Measurements from ENCODE around the gene DEUP1. TPM values are rescaled to one million over a fixed set of nuclear protein-coding genes. Genes with fewer than 3 reads are reported as not detected.
"Not testable (repeated sequence)": the region's sequence is repeated elsewhere in the genome, so short reads cannot be mapped to it uniquely, and the experiment has no call there.

Gene DEUP1, protein sequence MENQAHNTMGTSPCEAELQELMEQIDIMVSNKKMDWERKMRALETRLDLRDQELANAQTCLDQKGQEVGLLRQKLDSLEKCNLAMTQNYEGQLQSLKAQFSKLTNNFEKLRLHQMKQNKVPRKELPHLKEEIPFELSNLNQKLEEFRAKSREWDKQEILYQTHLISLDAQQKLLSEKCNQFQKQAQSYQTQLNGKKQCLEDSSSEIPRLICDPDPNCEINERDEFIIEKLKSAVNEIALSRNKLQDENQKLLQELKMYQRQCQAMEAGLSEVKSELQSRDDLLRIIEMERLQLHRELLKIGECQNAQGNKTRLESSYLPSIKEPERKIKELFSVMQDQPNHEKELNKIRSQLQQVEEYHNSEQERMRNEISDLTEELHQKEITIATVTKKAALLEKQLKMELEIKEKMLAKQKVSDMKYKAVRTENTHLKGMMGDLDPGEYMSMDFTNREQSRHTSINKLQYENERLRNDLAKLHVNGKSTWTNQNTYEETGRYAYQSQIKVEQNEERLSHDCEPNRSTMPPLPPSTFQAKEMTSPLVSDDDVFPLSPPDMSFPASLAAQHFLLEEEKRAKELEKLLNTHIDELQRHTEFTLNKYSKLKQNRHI
- not detected for polyA plus RNA-seq (ENCODE audit: insufficient read length)

DNA sequence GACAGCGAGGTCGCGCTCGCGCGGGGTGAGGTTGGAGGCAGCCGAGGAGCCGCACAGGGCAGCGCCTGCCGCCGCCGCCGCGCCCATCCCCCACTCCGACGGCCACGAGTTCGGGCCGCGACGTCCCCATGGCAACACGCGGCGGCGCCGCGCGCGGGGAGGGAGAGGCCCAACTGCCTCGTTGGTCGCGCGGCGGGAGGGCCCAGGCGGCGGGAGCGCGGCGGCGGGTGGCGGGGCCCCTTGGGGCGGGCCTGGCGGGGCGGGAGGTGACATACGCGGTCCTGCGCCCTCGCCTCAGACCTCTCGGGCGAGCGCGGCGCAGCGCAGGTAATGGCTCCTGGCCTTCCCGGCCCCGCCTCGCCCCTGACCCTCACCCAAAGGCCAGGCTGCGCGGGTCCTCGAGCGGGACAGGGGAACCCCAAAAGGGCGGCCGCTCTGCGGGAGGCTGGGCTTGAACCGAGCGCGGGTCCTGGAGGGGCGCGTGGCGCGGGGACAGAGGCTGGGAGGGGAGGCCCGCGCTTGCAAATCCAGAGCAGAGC is at the start of gene DEUP1:
DEUP1 (plus strand) TSS at position 297 of the 539 bp plus-strand sequence. CDS start 1,518 bp downstream, outside the sequence.
- no peak for DNase-seq (ENCODE audit: low read depth)

DNA sequence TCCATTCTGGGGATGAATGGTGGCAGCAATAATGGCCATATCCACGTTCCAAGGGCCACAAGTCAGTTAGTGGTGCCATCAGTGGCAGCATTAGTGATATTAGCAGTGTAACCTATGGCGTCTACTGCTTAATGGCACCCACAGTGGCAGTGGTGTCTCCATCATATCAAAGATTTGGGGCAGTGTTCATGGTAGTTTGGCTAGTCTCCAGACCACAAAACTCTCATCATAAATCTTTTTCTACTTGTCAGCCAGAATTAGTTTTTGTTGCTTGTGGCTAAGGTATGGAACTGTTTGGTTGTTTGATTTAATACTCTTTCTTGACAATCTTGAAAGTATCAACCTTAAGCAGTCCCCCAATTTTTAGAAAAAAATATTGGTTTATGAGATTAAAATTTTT is 45.1 kb upstream of the DEUP1 start:
- no peak for DNase-seq (ENCODE audit: low read depth)

DNA sequence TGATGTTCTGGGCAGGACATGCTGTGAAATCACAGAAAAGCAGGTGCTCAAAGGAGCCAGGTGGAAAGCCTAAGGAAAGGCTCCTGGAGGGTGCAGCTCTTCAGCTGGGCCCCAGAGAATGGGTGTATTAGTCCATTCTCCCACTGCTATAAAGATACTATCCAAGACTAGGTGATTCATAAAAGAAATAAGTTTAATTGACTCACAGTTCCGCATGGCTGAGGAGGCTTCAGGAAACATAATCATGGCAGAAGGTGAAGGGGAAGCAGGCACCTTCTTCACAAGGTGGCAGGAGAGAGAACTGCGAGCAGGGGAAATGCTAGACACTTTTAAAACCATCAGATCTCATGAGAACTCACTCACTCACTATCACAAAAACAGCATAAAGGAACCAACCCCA is 43.1 kb upstream of the DEUP1 start:
- DNase-seq (ENCODE audit: low read depth) = no peak

DNA sequence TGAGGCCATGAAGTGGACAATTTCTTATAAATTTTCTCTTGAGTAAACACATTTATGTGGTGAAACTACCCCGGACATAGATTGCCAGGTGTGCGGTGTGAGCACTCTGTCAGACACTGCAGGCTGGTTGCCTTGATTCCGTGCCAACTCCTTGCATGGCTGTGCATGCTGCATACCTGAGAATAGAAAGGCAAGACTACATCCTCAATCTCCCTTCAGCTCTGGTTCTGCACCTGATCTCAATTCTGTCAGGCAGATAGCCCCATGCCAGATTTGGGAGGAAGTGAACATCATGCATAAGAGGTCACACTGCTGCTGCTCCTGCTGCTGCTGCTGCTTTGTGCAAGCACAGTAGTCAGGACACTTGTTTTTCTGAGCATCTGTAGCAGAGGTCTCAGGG is 42.5 kb upstream of the DEUP1 start:
- DNase-seq (ENCODE audit: low read depth) = no peak

DNA sequence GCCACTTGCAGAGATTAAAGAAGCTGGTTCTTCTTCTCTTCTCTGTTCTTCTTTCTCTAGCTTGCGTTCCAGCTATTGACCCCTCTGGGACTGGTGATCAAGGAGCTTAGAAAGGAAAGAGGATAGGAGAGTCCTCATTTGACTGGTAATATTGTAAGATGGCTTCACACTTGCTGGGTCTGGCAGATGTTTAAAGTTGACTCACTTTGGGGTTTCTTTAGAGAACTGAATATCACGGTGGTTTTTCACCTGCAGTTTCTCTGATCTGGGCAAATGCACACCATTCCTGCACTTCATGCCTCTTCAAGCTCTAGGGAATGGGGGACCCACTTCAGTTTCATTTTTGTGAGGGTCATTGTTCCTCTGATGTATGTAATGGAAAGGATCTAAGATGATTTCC is 41.8 kb upstream of the DEUP1 start:
- no peak for DNase-seq (ENCODE audit: low read depth)

DNA sequence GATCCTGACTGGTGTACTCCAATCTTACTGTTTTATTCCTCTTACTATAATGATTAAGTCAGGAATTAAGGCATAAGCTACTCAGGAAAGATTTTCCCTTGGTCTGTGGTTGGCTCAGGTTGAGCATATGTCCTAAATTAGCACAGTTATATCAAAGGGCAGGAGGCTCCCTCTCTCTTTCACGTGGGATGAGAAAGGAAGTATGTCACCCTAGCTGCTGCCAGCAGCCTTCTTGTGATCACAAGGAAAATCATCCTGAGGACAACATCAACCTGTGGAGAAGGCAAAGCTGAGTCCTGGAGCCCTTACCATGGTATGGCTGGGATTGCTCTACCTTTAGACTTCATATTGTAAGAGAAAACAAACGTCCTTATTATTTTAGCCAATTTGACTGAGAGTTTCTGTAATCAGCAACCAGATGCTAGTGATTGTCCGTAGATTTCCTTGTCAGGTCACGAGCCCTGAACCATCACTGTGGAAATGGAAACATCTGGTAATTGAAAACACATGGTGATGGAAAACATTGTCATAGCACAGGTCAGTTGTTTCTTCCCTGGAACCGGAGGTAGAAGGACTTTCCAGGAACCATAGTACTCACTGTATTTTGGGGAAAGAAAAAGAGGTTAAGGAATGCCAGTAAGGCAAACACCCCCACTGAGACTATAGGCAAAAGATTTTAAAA is 40.6 kb upstream of the DEUP1 start:
- no peak for DNase-seq (ENCODE audit: low read depth)

DNA sequence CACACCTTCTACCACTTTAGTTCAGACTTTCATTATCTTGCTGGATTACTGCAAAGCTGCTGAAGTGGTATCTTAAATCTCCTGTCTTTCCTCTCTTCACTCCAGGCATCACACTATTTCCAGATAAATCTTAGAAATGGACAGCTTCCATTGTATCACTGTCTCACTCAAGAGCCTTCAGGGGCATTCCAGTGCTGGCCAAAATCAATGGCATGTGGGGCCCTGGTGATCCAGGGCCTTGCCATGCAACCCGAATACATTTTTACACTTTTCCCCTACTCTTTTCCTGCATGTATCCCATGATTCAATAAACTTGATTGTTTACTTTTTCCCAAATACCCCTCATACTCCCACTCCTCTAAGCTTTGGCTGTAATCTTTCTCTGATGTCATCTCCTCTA is 39.4 kb upstream of the DEUP1 start:
- DNase-seq (ENCODE audit: low read depth) = no peak

DNA sequence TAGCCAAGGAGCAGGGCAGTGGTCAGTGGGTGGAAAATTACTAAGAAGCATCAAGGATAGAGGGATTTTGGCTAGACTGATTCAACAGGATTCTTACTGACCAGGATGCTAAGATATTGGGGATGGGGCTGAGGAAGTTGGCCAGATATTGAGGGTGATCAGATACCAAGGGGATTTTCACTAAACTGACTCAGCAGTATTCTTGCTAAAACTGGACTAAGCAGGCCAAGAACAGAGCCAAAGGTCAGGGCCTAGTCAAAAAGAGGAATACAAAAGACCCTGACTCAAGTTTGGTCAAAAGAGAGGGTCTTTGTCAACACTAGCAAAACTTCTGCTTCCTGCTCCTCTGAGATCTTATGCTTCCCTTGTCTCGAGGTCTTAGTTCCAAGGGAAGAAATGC is 38.6 kb upstream of the DEUP1 start:
- DNase-seq (ENCODE audit: low read depth) = no peak

DNA sequence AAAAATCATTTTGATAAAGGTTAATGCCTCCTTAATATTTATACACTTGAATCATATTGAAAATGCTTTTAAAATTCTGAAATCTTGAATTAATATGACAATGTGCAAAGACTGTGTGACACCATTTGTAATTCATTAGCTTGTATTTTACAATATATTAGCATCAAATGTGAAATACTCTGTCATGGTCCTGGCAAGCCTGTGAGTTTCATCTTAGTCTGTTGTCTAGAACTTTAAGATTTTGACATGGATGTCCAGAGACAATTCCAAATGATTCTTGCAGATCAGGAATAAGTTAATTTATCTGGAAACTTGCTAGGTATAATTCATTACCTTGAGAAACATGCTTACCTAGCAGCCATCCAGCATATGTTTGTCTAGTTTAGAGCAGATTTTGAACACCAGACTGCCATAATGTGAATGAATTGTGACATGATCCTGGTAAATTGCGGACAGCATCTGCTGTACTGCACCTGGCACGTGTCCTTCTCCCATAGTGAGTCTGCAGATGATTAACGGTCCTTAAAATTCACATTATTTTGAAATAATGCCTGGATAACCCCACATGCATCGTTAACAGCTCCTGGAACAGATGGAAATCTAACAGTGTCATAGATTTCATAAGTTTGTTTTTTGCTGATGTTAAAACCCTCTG is 34.5 kb upstream of the DEUP1 start:
- no peak for DNase-seq (ENCODE audit: low read depth)

DNA sequence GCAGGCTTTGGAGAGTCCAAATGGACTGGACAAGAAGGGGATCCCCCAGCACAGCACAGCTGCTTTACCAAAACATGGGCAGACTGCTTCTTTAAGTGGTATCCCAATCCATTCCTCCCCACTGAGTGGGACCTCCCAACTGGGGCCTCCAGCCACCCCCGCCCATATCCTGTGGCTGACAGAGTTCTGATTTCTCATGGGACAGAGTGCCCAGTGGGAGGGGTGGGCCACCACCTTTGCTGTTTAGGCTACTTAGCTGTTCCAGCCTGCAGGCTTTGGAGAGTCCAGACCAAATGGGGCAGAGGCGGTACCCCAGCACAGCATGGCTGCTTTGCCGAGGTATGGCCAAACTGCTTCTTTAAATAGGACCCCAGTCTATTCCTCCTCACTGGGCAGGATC is 26.9 kb upstream of the DEUP1 start:
- no peak for DNase-seq (ENCODE audit: low read depth)

DNA sequence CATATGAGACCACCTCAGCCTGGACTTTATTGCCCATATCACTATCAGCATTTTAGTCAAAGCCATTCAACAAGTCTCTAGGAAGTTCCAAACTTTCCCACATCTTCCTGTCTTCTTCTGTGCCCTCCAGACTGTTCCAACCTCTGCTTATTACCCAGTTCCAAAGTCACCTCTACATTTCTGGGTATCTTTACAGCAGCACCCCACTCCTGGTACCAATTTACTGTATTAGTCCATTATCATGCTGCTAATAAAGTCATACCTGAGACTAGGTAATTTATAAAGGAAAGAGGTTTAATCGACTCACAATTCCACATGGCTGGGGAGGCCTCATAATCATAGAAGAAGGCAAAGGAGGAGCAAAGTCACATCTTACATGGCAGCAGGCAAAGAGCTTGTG is 16.1 kb upstream of the DEUP1 start:
- DNase-seq (ENCODE audit: low read depth) = not testable (repeated sequence)

DNA sequence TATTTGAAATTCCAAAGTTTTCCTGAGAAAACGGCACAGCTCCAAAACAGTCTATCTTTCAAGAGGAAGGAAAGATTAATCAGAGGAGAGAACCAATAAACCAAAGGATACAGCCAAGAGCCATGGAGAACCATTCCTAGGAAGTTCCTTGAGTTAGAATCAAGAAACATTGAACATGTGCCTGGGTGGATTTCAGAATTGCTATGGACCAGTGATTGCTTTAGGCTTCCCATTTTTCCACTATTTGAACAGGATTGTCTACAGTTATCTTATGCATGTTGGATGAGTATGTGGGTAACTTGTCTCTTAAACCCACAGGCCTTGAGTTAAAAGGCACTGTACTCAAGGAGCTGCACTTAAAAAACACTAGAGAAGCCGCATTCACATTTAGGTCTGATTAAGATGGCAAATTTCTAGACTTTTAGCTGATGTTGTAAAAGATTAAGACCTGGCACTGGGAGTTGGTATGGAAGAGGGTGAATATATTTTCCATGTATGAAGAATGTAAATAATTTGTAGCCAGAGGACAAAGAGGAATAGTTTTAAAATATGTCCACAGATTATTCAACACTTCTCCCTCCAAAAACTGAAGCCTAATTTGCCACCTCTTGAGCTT is 11.2 kb upstream of the DEUP1 start:
- DNase-seq (ENCODE audit: low read depth) = no peak

DNA sequence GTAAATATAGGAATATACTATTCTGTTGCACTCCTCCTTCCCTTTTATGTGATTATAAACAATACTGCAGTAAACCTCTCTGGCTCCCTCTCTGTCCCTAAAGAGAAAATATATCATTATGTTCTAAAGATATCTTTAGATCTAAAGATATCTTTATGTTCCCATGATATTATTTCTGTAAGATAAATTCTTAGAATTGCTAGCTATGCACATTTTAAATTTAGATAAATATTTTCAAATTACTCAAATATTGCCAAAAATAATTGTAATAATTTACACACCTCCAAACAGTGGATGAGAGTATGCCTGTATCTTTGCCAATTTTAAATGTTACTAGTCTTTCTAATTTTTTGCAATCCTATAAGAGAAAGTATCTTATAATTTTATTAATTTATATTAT is 10.3 kb upstream of the DEUP1 start:
- DNase-seq (ENCODE audit: low read depth) = no peak

DNA sequence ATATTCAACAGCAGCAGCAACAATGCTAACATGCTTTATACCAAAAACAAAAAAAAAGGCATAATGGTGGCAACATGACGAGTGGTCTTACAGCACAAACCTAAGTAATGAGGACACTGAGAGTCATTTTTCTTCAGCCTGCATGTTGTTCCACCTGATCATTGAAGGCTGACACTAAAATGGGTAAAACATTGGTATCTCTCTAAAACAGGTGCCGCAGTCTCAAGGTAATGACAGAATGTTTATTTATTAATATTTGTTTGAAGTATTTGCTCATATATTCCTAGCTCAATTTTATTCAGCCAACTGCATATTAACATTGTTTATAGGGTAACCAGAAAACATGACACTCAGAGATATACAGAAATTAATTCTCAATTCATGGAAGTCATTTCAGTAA is 8.3 kb upstream of the DEUP1 start:
- no peak for DNase-seq (ENCODE audit: low read depth)

DNA sequence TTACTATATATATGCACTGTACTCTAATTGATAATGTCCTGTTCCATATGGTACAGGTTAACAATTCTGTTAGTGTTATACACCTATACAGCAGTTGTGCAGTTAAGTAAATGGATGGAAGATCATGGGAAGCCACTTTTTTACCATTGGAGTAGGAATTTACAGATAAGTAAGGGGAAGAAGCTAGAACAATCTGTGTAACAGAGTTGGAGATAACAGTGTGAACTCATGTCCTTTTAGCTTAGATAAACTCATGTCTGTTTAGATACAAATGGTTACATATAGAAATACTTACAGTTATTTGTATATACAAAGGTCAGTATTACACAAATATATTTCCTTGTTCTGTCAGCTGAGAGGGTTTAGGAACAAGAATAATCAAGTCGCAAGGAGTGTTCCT is 6.8 kb upstream of the DEUP1 start:
- no peak for DNase-seq (ENCODE audit: low read depth)

DNA sequence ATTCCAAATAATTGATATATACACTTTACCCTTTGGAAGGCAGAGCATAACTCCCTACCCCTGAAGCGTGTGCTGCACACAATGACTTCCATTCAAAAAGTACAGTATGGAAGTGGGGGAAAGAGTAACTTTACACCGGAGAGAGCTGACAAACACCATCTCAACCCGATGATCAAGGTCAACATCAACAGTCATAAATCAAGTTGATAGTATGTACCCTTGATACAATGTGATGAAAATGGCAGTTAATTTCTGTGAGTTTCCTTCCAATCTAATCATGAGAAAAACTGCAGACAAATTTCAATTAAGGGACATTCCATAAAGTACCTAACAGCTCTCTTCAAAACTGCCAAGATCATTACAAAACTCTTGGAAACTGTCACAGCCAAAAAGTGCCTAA is 6.0 kb upstream of the DEUP1 start:
- no peak for DNase-seq (ENCODE audit: low read depth)

DNA sequence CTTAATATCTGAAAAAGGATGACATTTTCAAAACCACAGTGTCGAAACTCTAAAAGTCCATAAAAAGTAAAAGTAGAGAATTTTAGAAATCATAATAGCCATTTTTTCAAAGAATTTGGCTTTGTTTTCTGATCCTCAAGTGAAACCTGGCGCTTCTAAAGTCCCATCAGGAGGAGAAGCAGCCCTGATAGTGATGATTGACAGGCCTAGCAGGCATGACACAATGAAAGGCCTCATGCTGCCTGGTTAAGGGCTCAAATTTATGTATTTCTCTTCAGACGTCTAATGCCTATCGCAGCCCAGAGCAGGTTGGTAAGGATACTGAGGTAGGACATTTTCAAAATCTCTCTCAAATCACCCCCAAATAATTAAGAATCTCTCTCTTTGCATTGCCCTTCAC is 3.9 kb upstream of the DEUP1 start:
- no peak for DNase-seq (ENCODE audit: low read depth)

DNA sequence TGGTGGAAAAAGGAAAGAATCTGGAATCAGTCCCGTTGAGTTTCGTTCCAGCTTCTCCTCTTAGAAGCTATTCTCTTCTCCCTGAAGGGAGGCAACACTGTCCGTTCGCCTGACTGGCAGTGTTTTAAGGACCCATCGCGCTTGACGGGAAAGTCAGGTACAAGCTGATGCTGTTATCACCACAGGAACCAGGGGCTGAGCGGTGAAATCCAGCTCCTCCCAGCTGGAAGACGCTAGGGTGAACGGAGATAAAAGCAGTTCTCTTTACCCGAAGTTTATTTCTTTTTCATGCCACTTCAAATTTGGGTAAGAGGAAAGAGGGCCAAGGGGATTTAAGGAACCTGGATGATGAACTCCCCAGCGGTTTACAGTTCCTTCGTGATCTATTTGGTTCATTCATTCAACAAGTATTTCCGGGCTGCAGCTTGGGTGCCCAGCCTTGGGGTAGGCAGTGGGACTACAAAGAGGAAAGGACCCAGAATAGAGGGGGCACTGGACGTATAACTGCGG is 551 bp upstream of the DEUP1 start:
- DNase-seq (ENCODE audit: low read depth) = no peak

DNA sequence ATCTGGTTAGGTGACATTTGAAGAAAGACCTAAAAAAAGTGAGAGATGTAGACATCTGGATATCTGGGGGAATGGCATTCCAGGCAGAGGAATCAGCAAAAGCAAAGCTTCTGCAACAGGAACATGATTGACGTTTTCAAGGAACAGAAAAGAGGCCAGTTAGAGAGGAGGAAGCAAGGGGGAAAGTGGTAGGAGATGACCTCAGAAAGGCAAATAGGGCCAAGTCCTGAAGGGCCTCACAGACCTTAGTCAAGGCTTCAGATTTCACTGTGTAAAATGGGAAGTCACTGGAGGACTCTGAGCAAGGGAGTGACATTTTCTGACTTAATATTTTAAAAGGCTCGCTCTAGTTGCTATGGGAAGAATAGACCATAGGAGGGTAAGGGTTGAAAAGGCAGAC is 9.7 kb downstream of the DEUP1 start:
- DNase-seq (ENCODE audit: low read depth) = no peak

DNA sequence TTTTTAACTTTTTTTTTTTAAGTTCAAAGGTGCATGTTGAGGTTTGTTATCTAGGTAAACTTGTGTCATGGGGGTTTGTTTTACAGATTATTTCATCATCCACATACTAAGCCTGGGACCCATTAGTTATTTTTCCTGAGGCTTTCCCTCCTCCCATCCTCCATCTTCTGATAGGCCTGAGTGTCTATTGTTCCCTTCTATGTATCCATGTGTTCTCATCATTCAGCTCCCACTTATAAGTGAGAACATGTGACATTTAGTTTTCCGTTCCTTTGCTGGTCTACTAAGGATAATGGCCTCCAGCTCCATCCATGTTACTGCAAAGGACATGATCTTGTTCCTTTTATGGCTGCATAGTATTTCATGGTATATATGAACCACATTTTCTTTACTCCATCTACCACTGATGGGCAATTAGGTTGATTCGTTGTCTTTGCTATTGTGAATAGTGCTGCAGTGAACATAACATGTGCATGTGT is 14.4 kb downstream of the DEUP1 start:
- no peak for DNase-seq (ENCODE audit: low read depth)

DNA sequence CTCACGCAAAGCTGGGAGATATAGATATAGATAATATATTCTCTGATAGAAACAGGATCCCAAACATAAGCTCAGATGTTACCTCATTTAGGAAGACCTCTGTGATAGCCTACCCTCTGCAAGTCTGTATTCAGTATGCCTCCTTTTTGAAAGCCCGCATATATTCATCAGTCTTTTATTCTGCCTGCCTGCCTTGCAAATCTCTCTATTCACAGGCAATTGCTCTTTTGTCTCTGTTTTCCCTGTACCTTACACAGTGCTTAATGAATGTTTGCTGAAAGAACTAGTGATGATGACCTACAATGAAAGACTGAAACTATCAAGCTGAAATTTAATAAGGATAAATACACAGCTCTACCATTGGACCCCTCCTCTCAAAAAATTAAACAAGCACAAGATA is 18.4 kb downstream of the DEUP1 start:
- no peak for DNase-seq (ENCODE audit: low read depth)

Measured in forelimb muscle (tissue), 1 donor.